HK-2 (cell line): ENCODE results near the gene CWH43.
"Not testable (repeated sequence)": the region's sequence is repeated elsewhere in the genome, so short reads cannot be mapped to it uniquely, and the experiment has no call there.

Source experiments
- DNase-seq: peaks from one replicate; pipeline ENCODE4 v3.0.0-alpha.2; 2018; ENCODE audit not compliant: unreplicated experiment

The CWH43 gene

DNA sequence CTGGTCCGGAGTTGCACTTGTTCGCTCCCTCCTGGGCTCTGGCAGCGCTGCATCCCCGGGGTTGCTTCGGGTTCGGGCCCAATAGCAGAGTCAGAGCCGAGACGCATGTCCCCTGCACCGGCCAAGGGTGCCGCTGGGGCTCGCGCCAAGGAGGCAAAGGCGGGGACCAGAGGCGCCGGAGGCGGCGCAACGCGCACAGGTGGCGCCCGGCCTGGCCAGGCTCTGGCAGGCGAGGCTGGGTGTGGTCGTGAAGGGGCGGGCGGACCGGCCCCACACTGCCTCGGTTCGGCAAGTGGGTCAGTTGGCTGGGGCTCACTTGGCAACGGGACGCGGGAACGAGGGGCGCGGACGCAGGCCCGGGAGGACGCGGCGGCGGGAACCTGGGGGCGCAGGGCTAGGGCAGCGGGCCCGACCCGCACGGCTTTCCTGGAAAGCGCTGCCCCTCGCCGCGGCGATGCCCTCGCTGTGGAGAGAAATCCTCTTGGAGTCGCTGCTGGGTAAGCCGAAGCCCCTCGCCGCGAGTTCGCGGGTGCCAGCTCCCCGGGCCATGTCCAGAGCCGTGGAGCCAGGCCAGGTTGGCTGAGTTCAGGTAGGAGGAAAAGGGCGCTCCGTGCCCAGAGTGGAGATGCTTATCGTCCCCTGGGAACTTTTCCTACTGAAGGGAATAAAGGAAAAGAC lies at the start of gene CWH43:
Gene CWH43 (plus strand): TSS at position 300 of the 678 bp plus-strand sequence. CDS start 155 bp downstream, at position 455.
- DNase-seq, result no peak

GRCh38 chr4:48937033-48937432 lies 49.0 kb upstream of the CWH43 start:
- no peak for DNase-seq

GRCh38 chr4:48938831-48939230 lies 47.2 kb upstream of the CWH43 start:
- no peak for DNase-seq

- DNase-seq, result peak; percentile 60
Observed at GRCh38 chr4:48939785-48940184, 46.3 kb upstream of the CWH43 start.

DNA sequence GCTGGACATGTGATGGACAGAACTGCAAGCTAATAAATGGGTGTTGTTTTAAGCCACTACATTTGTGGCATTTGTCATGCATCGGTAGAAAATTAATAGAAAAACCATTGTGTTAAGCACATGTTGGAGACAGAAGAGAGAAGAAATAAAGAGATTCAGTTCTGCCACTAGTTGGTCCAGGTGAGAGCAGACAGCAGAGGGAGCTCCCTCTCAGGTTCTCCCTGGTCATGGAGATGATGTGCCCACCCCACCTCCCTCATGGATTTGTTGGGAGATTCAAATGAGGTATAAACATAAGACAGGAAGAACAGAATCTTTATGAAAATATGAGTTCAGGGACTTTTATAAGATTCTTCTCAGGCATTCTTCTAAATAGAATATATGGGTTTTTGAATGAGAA lies 42.7 kb upstream of the CWH43 start:
- peak; percentile 27 for DNase-seq

- DNase-seq, result peak; percentile 53
Observed at GRCh38 chr4:48944252-48944651, 41.8 kb upstream of the CWH43 start.

- peak; percentile 66 for DNase-seq
Observed at GRCh38 chr4:48944756-48945241, 41.3 kb upstream of the CWH43 start.

DNA sequence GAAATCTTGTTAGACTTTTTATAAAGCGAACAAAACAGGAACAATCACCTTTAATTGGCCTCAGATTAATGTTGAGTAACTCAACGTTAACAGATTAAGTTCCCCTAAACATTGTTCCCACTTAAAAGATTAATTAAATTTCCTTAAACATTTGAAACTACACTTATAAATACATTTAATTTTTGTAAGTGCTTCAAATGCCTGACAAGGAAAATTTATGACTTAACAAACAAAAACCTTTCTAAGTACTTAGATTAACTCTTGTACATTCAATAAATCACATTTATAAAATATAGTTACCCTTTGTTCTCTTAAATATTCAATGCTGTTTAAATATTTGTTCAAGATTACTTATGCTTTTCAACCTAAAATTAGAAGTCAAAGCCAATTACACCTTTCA lies 40.1 kb upstream of the CWH43 start:
- no peak for DNase-seq

- no peak for DNase-seq
Observed at GRCh38 chr4:48947731-48948130, 38.3 kb upstream of the CWH43 start.

DNA sequence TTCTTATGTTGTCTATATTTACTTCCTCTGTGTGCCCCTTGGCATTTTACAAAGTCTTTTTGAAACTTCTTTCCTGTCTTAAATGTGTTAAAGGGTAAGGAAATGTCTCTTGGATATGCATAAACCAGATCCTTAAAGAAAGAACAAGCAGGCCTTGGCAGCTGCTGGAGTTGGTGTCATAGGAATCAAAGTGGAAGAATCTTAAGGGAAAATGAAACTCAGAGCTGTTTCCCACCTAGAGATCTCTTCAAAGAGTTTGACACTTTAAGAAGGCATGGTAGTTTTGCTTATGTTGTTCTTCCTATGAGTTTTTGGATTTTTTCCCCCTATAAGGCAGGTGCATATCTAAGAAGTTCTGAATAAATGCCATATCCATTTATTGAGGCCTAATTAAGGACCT lies 37.0 kb upstream of the CWH43 start:
- no peak for DNase-seq

DNA sequence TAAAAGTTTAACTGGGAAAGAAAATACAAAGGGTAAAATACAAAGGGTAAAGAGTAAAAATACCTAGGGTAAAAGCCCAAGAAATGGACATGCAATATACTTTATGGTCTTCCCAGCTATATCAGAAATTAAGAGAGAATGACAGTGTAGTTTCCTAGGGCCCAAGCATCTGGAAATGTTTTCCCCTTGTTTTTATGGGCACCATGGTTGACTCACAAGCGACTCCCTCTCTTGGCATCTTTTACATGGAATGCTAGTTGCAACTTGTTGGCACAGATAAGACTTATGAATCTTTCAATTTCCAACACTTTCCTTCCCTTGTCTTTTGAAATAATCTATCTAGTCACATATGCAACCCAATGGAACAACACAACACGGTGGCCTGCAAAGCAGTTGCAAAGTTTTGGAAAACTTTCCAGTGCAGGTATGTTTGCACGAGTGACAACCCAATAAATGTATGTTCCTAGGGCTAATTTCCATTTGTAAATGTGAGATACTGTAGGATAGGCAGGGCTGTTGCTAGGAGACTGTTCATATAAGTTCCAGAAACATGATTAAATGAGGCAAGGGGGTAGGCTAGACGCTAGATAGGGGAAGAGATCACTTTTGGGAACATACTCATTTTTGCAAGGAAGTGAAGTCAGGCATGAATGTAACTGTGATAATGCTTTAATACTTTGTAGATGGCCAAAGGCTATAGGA lies 36.4 kb upstream of the CWH43 start:
- no peak for DNase-seq

DNA sequence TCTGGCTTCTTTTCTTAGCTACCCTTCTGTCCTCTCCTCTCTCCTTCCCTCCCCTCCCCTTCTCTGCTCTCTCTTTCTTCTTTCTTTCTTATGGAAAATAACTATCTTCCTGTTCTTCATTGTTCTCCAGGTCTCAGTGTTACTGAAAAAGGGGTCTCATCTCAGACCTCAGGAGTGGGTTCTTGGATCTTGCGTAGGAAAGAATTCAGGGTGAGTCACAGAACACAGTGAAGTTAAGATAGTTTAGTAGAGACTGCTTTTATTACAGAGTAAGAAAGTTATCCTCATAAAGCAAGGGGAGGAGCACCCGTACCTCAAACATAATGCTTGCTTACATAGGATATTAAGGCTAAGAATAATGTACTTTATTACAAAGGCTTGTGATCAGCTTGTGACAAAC lies 31.8 kb upstream of the CWH43 start:
- no peak for DNase-seq

GRCh38 chr4:48957366-48957765 lies 28.7 kb upstream of the CWH43 start:
- DNase-seq, result not testable (repeated sequence)

DNA sequence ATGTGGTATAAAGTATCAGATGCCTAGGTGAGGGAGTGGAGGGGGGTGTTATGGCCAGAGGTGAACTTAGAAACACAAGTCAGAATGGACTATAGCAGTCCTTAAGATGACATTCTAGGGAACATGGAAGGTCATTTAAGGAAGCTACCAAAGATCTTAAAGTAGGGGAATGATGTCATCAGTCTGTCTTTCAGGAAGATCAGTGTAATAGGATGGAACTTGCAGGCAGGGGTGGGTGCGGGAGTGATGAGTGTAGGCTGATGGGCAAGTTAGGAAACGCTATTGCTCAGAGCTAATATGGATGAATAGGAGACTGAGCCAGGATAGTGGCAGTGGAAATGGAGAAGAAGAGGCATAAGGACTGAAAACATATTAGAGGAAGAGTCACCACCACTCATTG lies 27.5 kb upstream of the CWH43 start:
- DNase-seq, result no peak

GRCh38 chr4:48960988-48961635 lies 25.0 kb upstream of the CWH43 start:
- no peak for DNase-seq

GRCh38 chr4:48962636-48963035 lies 23.4 kb upstream of the CWH43 start:
- DNase-seq, result no peak

GRCh38 chr4:48963042-48963679 lies 22.9 kb upstream of the CWH43 start:
- peak; percentile 65 for DNase-seq

- DNase-seq, result no peak
Observed at GRCh38 chr4:48967101-48967500, 19.0 kb upstream of the CWH43 start.

- no peak for DNase-seq
Observed at GRCh38 chr4:48967631-48968030, 18.4 kb upstream of the CWH43 start.

GRCh38 chr4:48968814-48969213 lies 17.3 kb upstream of the CWH43 start:
- no peak for DNase-seq

DNA sequence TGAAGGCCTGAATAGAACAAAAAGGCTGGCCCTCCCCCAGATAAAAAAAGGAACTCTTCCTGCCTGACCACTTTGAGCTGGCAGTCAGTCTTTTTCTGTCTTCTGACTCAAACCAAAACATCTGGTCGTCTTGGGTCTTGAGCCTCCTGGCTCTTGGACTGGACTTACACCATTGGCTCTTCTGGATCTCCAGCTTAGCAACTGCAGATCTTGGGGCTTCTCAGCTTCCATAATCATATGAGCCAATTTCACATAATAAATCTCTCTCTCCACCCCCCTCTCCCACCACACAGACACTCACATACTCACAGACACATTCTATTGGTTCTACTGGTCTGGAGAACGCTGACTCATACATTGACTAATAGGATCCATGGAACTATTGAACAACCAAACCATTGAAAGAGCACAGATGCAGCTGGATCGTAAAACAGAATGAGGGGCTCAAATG lies 15.6 kb upstream of the CWH43 start:
- DNase-seq, result no peak

DNA sequence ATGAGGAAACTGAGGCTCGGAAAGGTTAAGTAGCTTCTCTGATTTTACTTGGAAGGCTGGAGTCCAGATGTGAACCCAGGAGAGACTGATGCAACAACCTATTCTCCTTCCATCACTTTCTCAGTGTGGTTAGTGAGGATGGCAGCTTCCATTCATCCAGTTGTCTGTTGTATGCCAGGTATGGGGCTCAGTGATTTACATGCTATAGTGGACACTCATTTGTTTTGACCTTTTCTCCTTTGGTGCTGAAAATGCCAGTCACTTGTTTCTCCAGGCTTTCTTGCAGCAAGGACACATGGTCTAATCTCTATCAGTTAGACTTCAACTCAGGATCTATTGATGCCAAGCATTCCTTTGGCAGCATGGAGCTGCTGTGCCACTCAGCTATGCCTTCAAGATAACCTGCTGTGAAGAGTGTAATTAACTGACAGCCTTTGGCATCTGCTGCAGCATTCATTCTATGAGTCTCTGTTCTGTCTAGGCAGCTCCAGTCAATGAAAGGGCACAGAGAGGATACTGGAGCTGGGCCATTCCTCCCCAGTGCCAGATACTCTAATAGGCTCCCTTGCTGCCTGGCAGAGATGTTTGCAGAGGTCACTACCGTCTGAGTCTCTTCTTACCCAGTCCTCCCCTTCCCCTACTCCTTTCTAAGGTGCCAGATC lies 11.0 kb upstream of the CWH43 start:
- no peak for DNase-seq
